ENCODE data around the gene RFX3. TPM values are rescaled to one million over a fixed set of nuclear protein-coding genes. Genes with fewer than 3 reads are reported as not detected.

Gene RFX3
- total RNA-seq, 1 donor from 2014 or later, result 18.5 TPM

DNA sequence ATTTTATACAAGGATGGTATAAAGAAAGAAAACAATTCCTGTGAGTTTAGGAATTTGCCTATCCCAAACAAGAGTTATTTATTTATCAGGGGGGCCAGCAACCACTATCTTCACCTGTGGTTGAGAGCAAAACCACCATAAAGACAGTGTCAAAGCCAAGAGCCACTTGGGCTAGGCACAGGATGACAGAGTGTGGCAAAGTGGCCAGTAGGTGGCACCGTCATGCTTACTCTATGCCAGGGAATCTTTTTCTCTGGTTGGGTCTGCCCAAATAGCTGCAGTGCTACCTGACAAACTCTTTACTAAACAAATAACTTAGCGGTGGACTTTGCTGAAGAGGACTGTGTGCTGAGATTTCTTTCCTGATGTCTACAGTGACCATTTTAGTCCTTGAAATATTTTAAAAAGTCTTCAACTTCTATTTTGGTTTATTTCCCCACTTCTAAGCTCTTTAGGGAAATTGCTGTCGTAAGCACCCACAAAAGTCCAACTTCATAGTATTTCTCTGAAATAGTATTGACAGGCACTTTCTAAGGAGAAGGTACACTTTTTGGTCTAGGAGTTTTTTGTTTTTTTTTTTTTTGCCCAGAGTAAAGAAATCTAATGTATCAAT, 285.0 kb downstream of the RFX3 start:
- no peaks in the 10 kb centered on the region for H3K9me3 Mint-ChIP-seq (ENCODE audit: unreplicated experiment)
- peak; percentile 63 for TF ChIP-seq CTCF (IDR thresholded peaks at IDR 0.05; ENCODE audit: unreplicated experiment)
- H3K4me1 Mint-ChIP-seq (ENCODE audit: unreplicated experiment), result peaks cover 7% of the 10 kb centered on the region
- peak; percentile 53 for DNase-seq (ENCODE audit: low spot score)
- no peak overlapping the region for H3K4me3 Mint-ChIP-seq (ENCODE audit: unreplicated experiment)
- no peaks in the 10 kb centered on the region for H3K36me3 Mint-ChIP-seq (ENCODE audit: low read depth, unreplicated experiment)
- no peak overlapping the region for H3K27ac Mint-ChIP-seq (ENCODE audit: unreplicated experiment)
- H3K27me3 Mint-ChIP-seq (ENCODE audit: unreplicated experiment), result peaks cover 4% of the 10 kb centered on the region

- TF ChIP-seq CTCF (IDR thresholded peaks at IDR 0.05; ENCODE audit: unreplicated experiment), result no peak
- H3K4me1 Mint-ChIP-seq (ENCODE audit: unreplicated experiment), result peaks cover 7% of the 10 kb centered on the region
- no peaks in the 10 kb centered on the region for H3K9me3 Mint-ChIP-seq (ENCODE audit: unreplicated experiment)
- H3K27ac Mint-ChIP-seq (ENCODE audit: unreplicated experiment), result no peak overlapping the region
- no peaks in the 10 kb centered on the region for H3K27me3 Mint-ChIP-seq (ENCODE audit: unreplicated experiment)
- no peaks in the 10 kb centered on the region for H3K36me3 Mint-ChIP-seq (ENCODE audit: low read depth, unreplicated experiment)
- DNase-seq (ENCODE audit: low spot score), result no peak
- H3K4me3 Mint-ChIP-seq (ENCODE audit: unreplicated experiment), result no peak overlapping the region
Observed at GRCh38 chr9:3239240-3239639, 286.6 kb downstream of the RFX3 start.

DNA sequence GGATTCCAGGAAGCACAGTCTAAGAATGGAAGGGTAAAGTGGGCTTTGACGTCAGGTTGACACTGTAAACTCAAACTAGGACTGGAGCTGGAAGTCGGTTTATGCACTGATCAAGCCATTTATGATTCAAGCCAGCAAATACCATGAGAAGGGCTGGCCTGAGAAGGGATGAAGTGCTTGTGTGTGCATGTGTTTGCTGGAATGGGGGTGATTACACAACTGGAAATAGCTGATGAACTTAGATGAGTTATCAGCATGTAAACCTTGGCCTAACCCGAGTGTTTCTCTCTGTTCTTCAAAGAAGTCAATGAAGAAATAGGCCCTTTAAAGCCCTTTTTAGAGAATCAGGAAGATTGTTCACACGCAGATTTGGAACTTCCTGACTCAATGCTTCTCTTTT, 287.6 kb downstream of the RFX3 start:
- Mint-ChIP-seq H3K9me3 (ENCODE audit: unreplicated experiment) (no peaks in the 10 kb centered on the region), H3K36me3 (ENCODE audit: low read depth, unreplicated experiment) (no peaks in the 10 kb centered on the region), H3K4me3 (ENCODE audit: unreplicated experiment) (no peak overlapping the region), H3K27ac (ENCODE audit: unreplicated experiment) (no peak overlapping the region), H3K27me3 (ENCODE audit: unreplicated experiment) (no peaks in the 10 kb centered on the region), H3K4me1 (ENCODE audit: unreplicated experiment) (peaks cover 8% of the 10 kb centered on the region)
- no peak for DNase-seq (ENCODE audit: low spot score)
- no peak for TF ChIP-seq CTCF (IDR thresholded peaks at IDR 0.05; ENCODE audit: unreplicated experiment)

DNA sequence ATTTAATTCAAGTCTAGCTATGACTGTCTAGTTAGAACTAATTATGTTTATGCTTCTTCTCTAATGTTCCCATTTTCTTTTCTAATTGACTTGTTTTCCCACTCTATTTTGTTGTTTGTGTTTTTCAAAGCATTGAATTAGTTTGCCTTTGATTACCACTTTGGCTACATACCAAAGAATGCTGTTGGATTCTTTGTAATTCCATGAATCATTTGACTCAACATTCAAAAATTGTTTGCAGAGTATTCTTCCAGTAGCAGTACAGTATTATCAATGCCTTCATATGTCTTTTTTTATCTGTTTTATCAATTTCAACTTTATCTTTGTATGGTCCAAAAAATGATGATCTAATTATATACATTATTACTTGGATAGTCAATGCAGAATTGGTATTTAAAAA, 288.7 kb downstream of the RFX3 start:
- H3K4me3 Mint-ChIP-seq (ENCODE audit: unreplicated experiment), result no peak overlapping the region
- H3K9me3 Mint-ChIP-seq (ENCODE audit: unreplicated experiment), result no peaks in the 10 kb centered on the region
- H3K27me3 Mint-ChIP-seq (ENCODE audit: unreplicated experiment), result no peaks in the 10 kb centered on the region
- no peaks in the 10 kb centered on the region for H3K36me3 Mint-ChIP-seq (ENCODE audit: low read depth, unreplicated experiment)
- no peak overlapping the region for H3K27ac Mint-ChIP-seq (ENCODE audit: unreplicated experiment)
- no peak for DNase-seq (ENCODE audit: low spot score)
- H3K4me1 Mint-ChIP-seq (ENCODE audit: unreplicated experiment), result peaks cover 16% of the 10 kb centered on the region
- TF ChIP-seq CTCF (IDR thresholded peaks at IDR 0.05; ENCODE audit: unreplicated experiment), result no peak

- no peak overlapping the region for H3K4me3 Mint-ChIP-seq (ENCODE audit: unreplicated experiment)
- no peak overlapping the region for H3K27ac Mint-ChIP-seq (ENCODE audit: unreplicated experiment)
- no peaks in the 10 kb centered on the region for H3K27me3 Mint-ChIP-seq (ENCODE audit: unreplicated experiment)
- H3K4me1 Mint-ChIP-seq (ENCODE audit: unreplicated experiment), result peaks cover 16% of the 10 kb centered on the region
- no peak for DNase-seq (ENCODE audit: low spot score)
- no peaks in the 10 kb centered on the region for H3K9me3 Mint-ChIP-seq (ENCODE audit: unreplicated experiment)
- peaks cover 4% of the 10 kb centered on the region for H3K36me3 Mint-ChIP-seq (ENCODE audit: low read depth, unreplicated experiment)
- TF ChIP-seq CTCF (IDR thresholded peaks at IDR 0.05; ENCODE audit: unreplicated experiment), result no peak
Observed at GRCh38 chr9:3235497-3235896, 290.3 kb downstream of the RFX3 start.
